Stimulated activated CD4-positive, alpha-beta T cell treated with anti-CD3 and anti-CD28 coated beads, Interleukin-12 subunit alpha, Interleukin-12 subunit beta, amount 100 ng/mL, for 48 hours (primary cell): ENCODE data around the gene KIAA1671.
"Not testable (repeated sequence)": the region's sequence is repeated elsewhere in the genome, so short reads cannot be mapped to it uniquely, and the experiment has no call there.

Experiments used
- DNase-seq, 3 donors: peaks; one replicate each; pipeline ENCODE4 v3.0.0-alpha.2; 2020; ENCODE audit warnings: low read depth in 2 of 3, low spot score in 1 of 3

Gene KIAA1671

DNA sequence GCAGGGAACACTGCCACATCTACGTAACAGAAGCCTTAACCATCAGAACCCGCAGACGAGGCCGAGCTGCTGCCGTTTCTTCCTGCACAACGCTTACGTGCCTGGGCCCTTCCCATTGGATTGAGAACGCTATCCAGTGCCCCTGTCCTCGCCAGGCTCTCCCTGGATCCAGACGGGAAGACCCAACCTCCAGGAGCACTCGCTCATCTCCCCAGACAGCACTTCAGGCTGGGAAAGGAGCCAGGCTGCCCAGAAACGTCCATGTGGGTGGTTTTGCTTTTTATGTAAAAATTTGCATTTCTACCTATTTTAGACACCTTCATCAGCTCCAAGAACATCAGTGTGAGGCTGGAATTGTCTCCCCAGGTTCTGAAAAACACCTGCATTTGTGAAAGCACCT, 239.9 kb downstream of the KIAA1671 start:
- no peak for DNase-seq

DNA sequence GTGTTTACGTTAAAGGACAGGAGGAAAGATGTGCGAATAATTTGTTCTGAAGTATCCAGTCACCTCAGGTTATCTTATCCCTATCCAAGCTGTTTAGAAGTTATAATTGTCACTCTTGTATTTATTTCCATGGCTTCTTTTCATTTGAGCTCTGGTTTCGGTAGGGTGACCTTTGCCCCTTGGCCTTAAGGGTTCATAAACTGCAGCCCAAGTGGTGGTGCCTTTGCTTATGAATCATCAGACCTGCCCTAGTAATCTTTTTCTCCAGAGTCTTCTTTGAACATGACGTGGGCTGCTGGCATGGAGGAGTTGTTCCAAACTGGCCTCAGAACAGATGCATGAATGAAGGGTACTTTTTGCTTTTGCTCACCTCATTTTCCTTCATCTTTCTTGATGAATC, 240.6 kb downstream of the KIAA1671 start:
- DNase-seq, result no peak

DNA sequence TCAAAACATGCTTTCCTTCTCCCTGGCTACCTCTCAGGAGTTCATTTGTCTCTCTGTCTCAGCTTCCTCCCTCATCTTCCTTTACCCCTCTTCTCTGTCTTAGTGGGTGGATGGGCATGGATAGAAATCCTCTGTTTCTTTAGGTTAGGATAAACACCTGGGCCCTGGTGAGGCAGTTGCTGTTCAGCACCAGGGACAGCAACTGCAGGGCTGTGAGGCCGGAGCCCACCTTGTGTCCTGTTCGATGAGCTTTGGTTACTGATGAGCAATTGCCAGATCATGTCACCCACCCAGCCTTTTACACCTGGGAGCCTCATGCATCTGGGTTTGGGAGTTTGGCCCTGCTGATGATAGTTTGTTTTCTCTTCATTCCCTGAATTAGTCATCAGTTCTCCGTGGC, 241.0 kb downstream of the KIAA1671 start:
- DNase-seq, result no peak

DNA sequence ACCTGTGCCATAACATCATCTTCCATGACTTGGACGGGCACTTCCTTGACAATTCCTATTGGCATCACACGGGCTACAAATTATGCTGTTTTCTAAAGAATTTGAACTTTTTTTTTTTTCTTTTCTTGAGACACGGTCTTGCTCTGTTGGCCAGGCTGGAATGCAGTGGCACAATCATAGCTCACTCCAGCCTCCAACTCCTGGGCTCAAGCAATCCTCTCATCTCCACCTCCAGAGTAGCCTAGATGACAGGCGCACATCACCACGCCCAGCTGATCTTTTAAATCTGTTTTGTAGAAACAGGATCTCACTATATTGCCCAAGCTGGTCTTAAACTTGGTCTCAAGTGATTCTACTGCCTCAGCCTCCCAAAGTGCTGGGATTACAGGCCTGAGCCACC, 243.8 kb downstream of the KIAA1671 start:
- DNase-seq, result no peak

DNA sequence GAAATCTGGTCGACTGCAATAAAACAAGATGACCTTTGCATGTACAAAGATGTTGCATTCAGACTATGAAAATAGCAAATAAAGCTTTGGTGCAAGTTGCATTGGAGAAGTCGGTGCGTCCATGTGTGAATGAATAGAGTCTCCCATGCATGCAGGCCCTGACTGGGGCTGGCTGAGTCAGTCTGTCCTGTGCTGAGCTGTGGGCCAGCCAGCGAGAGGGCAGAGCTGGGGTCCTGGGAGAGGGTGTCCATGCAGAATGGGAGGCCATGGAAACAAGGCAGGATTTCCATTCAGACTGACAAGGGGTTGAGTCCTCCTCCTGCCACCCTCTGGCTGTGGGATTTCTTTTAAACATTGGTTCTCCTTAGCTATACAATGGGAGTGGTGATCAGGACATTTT, 244.8 kb downstream of the KIAA1671 start:
- no peak for DNase-seq

DNA sequence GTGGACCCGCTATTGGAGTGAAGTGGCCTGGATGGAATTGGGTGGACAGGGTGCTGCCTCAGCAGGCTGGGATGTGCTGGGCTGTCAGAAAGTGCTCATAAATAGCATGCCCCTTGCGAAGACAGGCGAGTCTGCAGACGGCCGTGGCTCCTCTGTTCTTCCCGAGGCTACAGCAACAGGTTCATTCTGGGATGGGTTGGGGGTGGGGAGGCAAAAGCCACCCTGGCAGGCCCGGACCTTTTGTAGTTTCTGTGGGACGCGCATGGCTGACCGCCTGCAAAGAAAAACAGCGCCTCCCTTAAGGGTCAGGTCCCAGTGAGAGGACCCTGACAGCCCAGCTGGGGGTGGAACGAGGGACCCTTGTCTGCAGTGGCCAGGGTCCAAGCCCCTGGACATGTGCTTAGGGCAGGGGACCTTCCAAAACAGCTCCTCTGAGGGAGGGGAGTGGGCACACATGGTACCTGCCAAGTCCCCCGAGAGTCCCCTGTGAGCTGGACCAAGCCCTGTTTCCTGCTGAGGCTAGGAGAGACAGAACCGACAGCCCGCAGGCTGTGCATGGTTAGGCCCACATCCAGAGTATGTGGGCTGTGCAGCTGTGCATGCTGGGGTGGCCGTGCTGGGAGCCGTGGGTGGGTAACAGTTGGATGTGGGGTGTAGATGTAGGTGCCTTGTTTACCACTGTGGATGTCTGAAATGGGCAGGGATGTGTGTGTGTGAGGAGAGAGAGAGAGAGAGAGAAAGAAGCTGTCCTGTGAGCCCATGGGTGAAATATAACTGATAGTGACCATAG, 247.4 kb downstream of the KIAA1671 start, which contains the start of gene CRYBB3:
Gene CRYBB3 (plus strand): TSS at position 128 of the 790 bp plus-strand sequence. CDS start 1,539 bp downstream, outside the sequence.
- DNase-seq, result no peak

DNA sequence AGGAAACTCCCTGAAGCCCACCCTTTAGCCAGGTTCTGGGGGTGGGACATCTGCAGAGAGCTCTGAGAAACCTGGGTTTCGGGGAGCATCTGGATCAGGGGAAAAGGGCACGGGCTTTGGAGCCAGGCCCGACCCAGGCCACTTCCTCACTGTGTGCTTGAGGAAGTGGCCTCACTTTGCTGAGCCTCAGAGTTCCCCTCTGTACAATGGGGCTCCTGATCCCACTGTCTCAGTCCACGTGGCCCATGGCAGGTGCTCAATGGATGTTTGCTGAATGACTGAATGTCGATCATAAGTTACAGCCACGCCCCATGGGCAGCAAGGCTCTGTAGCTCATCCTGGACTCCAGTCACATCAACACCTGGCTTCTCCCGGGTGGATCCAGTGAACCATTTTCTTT, 248.5 kb downstream of the KIAA1671 start:
- DNase-seq, result no peak

DNA sequence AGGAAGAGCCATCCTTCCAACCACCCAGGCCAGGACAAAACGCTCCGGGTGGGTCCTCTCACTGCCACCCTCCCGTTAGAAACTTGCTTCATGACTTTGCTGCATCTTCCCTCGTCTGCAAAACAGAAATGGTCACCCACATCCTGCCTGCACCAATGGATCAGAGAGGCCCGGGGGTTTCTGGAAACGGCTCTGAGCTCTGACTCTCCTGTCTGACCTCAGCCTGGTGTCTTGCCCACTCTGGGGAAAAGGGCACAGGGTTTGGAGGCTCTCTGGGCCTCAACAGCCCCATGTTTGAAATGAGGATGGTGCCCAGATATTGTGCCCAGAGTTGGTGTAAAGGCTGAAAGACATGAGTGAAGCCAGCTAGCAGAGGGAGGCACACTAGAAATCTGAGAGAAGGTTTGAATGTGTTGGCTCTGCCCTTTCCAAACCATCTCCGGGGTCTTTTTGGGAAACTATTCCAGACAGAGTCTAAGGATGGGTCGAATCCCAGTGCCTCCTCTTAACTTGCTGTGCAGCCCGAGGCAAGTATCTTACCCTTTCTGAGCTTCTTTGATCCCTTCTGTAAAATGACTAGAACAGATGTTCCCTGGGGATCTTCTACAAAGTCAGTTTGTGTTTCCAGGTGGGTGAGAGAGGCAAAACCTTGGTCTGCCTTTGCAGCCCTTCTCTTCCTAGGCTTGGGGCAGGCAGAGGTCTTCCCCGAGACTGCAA, 249.2 kb downstream of the KIAA1671 start:
- DNase-seq, result no peak

DNA sequence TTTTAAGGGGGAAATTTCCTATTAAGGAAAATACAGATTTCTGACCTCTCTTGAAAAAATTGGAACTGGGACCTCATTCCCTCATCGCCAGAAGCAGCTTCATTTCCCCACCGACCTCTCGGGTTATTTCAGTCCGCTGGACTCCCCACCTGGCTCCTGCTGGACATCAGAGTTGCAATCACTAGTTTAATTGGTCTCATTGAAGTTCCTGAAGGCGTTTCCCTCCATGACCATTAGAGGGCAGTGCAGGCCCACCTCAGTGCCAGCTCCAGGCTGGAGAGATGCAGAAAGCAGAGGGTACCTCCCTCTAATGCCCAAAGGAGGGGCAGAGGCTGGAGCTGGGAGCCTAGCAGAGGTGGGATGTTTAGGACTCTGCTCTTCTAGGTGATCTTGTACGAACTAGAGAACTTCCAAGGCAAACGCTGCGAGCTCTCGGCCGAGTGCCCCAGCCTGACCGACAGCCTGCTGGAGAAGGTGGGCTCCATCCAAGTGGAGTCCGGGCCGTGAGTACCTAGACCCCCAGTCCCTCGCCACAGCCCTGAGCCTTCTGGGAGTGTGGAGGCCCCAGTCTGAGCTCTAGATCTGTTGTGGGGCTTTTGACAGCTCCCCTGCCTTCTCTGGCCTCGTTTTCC, 249.9 kb downstream of the KIAA1671 start:
- peak; percentile 29 to 65 (median 41) for DNase-seq

DNA sequence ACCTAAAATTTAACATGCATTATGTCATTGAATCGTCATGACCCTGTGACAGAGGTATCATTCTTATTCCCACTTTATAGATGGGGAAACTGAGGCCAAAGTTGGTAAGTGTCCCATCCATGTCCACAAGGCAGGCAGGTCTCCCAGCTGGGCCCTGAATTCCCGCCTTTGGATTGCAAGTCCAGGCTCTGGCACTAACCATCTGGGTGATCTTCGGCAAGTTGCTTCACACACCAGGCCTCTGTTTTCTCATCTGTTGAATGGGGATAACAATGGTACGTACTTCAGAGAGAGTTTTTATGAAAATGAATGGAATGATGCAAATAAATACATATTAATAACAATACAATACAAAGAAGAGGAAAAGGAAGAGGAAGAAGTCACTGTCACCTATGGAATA, 250.6 kb downstream of the KIAA1671 start:
- DNase-seq, result no peak

DNA sequence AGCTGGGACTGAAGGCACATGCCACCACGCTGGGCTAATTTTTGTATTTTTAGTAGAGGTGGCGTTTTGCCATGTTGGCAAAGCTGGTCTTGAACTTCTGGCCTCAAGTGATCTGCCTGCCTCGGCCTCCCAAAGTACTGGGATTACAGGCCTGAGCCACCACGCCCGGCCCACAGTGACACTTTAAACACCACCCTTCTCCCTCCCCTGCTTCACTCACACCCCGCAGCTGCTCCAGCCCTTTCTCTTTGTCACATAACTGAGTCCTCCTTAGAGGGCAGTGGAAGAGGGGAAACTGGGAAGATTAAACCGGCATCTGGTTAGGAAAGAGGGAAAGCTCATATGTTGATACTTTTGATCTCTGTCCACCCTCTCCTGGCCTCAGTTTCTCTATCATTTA, 252.0 kb downstream of the KIAA1671 start:
- not testable (repeated sequence) for DNase-seq

DNA sequence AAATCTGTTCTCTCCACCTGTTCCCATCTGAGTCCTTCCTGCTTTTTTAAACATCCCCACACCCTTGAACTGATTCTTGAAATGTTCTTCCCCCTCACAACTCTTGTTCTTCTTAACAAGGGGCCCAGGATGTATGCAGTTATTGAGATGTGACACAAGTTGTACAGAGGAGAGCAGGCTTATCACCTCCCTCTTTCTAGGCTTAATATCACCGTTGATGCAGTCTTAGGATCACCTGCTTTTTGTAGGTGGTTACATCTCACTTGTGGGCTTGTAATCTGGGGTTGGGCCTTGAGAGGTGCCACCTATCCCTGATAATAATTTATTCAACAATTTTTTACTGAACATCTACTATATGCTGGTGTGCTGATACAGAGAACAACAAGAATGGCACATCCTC, 253.3 kb downstream of the KIAA1671 start:
- no peak for DNase-seq

DNA sequence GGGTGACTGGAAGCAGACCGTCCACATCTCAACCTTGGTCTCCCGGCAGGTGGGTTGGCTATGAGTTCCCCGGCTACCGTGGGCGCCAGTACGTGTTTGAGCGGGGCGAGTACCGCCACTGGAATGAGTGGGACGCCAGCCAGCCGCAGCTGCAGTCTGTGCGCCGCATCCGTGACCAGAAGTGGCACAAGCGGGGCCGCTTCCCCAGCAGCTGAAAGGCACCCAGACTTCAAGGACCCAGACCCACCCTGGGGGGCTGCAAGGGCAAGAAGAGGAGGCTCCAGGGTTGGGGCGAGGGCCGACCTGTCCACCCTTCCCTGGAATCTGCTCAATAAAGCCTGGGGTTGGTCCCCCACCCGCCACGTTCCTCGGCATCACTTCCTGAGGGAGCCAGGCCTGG, 254.5 kb downstream of the KIAA1671 start:
- no peak for DNase-seq

DNA sequence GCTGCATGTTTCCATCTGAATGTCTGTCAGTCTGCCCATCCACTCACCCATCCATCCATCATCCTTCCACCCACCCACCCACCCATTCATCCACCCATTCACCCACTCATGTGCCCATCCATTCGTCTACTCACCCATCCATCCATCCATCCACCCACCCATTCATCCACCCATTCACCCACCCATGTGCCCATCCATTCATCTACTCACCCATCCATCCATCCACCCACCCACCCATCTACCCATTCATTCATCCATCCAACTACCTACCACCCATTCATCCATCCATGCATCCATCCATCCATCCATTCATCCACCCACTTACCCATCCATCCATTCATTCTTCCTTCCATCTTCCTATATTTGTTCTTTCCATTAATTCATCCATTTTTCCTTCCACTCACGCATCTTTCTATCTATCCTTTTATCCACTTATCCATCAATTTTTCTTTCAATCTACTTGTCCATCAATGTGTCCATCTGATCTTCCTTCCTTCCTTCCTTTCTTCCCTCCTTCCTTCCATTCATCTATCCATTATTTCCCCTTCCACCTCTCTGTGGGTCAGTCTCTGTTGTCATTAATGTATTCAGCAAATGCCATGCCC, 255.1 kb downstream of the KIAA1671 start:
- no peak for DNase-seq

DNA sequence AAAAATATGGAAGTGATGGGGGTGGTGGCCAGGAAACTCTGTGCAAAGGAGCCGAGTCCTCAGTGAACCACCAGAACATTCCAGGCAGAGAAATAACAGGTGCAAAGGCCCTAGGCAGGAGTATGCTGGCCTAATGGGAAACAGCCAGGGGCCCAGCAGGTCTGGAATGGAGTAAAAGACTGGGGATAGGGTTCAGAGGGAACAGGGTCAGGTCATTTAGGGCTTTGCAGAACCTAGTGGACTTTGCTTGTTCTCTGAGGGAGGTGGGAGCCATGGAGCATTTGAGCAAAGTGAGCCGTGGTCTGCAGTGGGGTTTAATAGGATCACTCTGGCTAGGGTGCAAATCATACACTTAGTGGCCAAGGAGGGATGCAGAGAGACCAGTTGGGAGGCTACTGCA, 255.8 kb downstream of the KIAA1671 start:
- DNase-seq, result no peak

DNA sequence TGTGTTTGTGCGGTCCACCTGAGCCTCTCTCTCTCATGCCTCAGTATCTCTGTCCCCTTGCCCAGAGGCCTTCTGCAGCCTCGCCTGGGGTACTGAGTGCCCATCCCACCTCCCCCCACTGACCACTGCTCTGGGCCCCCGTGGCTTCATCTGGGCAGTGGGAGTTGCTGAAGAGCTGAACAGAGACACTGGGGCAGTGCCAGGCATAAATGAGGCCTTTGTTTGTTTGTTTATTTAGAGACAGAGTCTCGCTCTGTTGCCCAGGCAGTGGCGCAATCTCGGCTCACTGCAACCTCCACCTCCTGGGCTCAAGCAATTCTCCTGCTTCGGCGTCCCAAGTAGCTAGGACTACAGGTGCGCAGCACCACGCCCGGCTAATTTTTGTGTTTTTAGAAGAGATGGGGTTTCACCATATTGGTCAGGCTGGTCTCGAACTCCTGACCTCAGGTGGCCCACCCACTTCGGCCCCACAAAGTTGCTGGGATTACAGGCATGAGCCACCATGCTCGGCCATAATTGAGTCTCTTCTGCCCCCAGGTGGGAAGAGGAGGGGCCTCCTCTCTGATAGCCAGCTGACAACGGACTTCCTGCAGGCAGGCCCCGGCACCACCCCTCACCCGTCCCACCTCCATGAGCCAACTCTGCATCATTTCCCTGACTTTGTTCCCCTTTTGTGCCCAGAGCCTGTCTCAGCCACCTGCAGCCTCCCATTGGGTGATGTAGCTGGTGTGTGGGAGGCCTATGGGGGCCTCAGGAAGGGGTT, 256.4 kb downstream of the KIAA1671 start:
- no peak for DNase-seq

DNA sequence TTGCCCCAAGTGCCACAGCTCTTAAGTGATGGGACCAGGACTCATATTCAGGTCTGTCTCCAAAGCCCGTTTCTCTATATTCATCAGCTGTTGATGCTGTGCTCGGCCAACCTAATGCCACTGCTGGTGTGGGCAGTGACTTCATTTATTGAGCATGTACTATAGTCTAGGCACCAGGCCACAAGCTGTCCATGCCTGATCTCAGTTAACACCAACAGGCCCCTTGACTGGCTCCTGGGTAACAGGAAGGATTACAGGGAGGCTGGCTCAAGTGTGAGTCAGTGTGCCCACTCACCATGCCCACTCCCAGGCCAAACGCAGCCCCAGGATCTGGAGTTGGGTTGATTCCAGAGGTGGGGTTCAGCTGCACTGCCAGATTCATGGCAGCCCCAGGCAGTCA, 258.3 kb downstream of the KIAA1671 start:
- no peak for DNase-seq

DNA sequence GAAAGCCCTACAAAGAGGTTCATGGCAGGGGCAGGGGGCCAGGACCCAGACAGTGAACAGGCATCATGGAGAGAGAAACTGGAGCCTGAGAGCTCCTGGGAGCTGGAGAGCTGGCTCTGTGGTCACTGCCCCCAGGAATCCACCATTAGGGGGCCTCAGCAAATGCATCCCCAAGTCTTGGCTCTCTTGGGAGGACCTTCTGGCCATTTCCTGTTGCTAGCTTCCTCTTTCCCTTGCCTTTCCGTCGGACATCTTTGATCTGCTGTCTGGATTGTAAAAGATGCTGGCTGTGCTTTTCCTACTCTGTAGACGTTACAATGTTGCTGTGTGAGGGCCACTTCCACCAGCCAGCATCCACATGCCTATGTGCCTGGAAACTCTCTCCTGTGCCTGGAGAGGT, 259.8 kb downstream of the KIAA1671 start:
- DNase-seq, result no peak

DNA sequence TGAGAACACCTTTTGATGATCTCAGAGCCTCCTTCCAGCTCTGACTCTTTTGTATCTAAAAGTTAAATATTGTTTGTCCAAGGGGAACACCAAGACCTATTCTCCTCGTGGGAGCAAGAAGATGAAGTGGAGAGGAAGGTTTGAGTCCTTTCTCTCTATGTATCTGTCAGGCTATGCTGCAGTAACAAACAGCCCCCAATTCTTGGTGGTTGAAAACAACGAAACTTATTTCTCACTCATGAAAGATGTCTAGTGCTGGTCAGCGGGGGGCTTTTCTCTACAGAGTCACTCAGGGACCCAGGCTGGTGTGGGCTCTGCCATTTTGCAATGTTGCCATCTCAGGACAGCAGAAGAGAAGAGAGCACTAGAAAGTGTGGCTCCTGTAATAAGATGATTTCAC, 260.7 kb downstream of the KIAA1671 start:
- DNase-seq, result no peak

DNA sequence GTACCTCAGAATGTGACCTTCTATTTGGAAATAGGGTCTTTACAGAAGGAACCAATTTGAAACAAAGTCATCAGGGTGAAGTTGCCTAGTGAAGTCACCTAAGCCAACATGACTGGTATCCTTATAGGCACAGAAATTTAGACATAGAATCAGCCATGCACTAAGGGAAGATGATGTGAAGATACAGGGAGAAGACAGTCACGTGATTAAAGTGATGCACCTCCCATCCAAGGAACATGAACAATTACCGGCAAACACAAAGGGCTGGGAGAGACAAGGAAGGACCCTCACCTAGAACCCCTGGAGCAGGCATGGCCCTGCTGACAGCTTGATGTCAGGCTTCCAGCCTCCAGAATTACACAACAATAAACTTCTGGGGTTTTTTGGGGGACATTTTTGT, 263.7 kb downstream of the KIAA1671 start:
- DNase-seq, result no peak

DNA sequence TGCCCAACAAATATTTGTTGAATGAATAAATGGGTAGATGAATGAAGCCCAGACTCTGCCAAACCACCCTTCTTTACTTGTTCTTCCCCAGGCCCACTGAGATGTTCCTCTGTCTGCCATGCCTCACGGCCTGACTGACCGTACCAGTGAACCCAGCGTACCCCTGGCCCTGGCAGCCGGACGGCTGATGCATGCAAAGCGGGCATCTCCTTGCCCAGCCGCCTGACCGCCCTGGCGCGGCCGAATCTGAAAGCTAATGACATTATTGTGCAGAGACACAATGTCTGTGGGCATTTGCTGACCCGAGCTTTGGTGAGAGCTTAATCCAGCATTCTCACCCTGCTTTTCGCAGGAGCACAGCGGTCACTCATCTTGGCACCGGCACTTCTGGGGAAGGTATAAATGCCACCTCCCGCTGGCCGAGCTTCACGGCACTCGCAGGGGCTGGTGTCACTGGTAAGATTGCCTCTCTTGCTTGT, 266.7 kb downstream of the KIAA1671 start, which contains the start of gene CRYBB2:
Gene CRYBB2 (plus strand): TSS at position 429 of the 479 bp plus-strand sequence. CDS start 1,791 bp downstream, outside the sequence.
- DNase-seq, result no peak
